Endothelial cell of umbilical vein (primary cell): Measurements from ENCODE around the gene SAV1. TPM values are rescaled to one million over a fixed set of nuclear protein-coding genes. Genes with fewer than 3 reads are reported as not detected.

ENCODE experiments used
- BruUV-seq: library from RNA; stranded (reverse); fragments of 400-500 nt; replicated peaks from 2 replicates; lab custom pipeline; 2021; lab: Mats Ljungman, UMichigan
- CTCF ChIA-PET: fragments of 300-600, 350-600 bp; sonication (Branson Sonifier 250); formaldehyde crosslinking; loops from one replicate; lab custom pipeline; 2021; ENCODE audit warnings: antibody characterized with exemption, inconsistent platforms; lab: Charles Lee
- POLR2A ChIA-PET: fragments of 300-600, 350-600 bp; sonication (Branson Sonifier 250); formaldehyde crosslinking; loops from one replicate; lab custom pipeline; 2021; ENCODE audit warnings: antibody characterized with exemption, inconsistent platforms; lab: Charles Lee
- DNase-seq: peaks from one replicate; pipeline ENCODE4 v3.0.0-alpha.2; 2011; ENCODE audit warnings: low read depth, low spot score
- FAIRE-seq: peaks from 2 replicates; lab custom pipeline; 2011; peaks lifted over from hg19 to GRCh38; lab: Jason Lieb, UNC
- H2AFZ ChIP-seq: 2 replicates; pipeline ENCODE4 v1.6.0; 2012; ENCODE audit warnings: low read depth, low read length, control low read depth, inconsistent platforms
- H3K27ac ChIP-seq: 2 replicates; pipeline ENCODE4 v1.5.1; 2011; ENCODE audit warnings: low read depth, mild to moderate bottlenecking, control low read depth, low read length, moderate library complexity; ENCODE audit not compliant: insufficient read depth
- H3K27me3 ChIP-seq, 2 experiments: 2 replicates each; pipeline versions ENCODE4 v1.6.0 to v1.6.1; 2011; ENCODE audit warnings: low read length in 2 of 2, mixed read lengths in 1 of 2; ENCODE audit not compliant: control insufficient read depth in 2 of 2, insufficient read depth in 2 of 2
- H3K36me3 ChIP-seq, 2 experiments: 2 replicates in 1 of 2; 3 replicates in 1 of 2; pipeline ENCODE4 v1.5.1; 2011; ENCODE audit warnings: low read length in 2 of 2, mild to moderate bottlenecking in 1 of 2, moderate library complexity in 1 of 2; ENCODE audit not compliant: control insufficient read depth in 2 of 2, insufficient read depth in 2 of 2; ENCODE audit errors: extremely low read depth in 1 of 2
- H3K4me1 ChIP-seq: 3 replicates; pipeline ENCODE4 v1.5.1; 2011; ENCODE audit warnings: mild to moderate bottlenecking, low read length; ENCODE audit not compliant: control insufficient read depth, insufficient read depth; ENCODE audit errors: extremely low read depth
- H3K4me2 ChIP-seq: 2 replicates; pipeline ENCODE4 v1.6.1; 2011; ENCODE audit warnings: low read length, control low read depth, mixed read lengths; ENCODE audit not compliant: insufficient read depth
- H3K4me3 ChIP-seq, 3 experiments: fragments of 200-600 bp in 1 of 3; sonication (generic), shearing (Covaris generic) in 1 of 3; replicated peaks in 1 of 3; 2 replicates each; pipeline ENCODE4 v1.5.1; 2011 to 2016; ENCODE audit warnings: control low read depth in 3 of 3, low read length in 3 of 3, mild to moderate bottlenecking in 2 of 3, inconsistent platforms in 1 of 3, low read depth in 1 of 3, moderate library complexity in 1 of 3; ENCODE audit not compliant: insufficient read depth in 1 of 3
- H3K79me2 ChIP-seq: 2 replicates; pipeline ENCODE4 v1.6.0; 2012; ENCODE audit warnings: low read length, inconsistent platforms; ENCODE audit not compliant: control insufficient read depth, insufficient read depth
- H3K9ac ChIP-seq: replicated peaks from 2 replicates; pipeline ENCODE3; 2011; ENCODE audit warnings: low read length, control low read depth; ENCODE audit not compliant: insufficient read depth; ENCODE audit errors: extremely low read depth
- H3K9me1 ChIP-seq: replicated peaks from 3 replicates; pipeline ENCODE4 v1.6.0; 2011; ENCODE audit warnings: mild to moderate bottlenecking, low read length; ENCODE audit not compliant: control insufficient read depth, insufficient read depth; ENCODE audit errors: extremely low read depth
- H3K9me3 ChIP-seq: replicated peaks from 2 replicates; pipeline ENCODE4 v1.5.1; 2012; ENCODE audit warnings: low read length, inconsistent platforms; ENCODE audit not compliant: control insufficient read depth, insufficient read depth
- H4K20me1 ChIP-seq: replicated peaks from 2 replicates; pipeline ENCODE3; 2011; ENCODE audit warnings: mild to moderate bottlenecking, low read length; ENCODE audit not compliant: control insufficient read depth, insufficient read depth; ENCODE audit errors: extremely low read depth
- EZH2 ChIP-seq: IDR thresholded peaks from 2 replicates; pipeline ENCODE4 v1.6.1; 2012; ENCODE audit warnings: borderline replicate concordance, low read depth, mild to moderate bottlenecking, moderate library complexity, low read length, inconsistent platforms; ENCODE audit not compliant: severe bottlenecking
- FOS ChIP-seq: IDR thresholded peaks from 2 replicates; pipeline ENCODE4 v1.6.1; 2011; ENCODE audit warnings: mild to moderate bottlenecking, low read length, moderate library complexity, borderline replicate concordance; ENCODE audit not compliant: insufficient read depth
- GATA2 ChIP-seq: IDR thresholded peaks from 2 replicates; pipeline ENCODE4 v1.7.0; 2011; ENCODE audit warnings: low read depth, mild to moderate bottlenecking, moderate library complexity, mixed read lengths, low read length; ENCODE audit not compliant: insufficient read length, insufficient read depth
- JUN ChIP-seq: IDR thresholded peaks from 2 replicates; pipeline ENCODE4 v1.6.1; 2011; ENCODE audit warnings: borderline replicate concordance, low read depth; ENCODE audit not compliant: insufficient read length, insufficient read depth
- MYC ChIP-seq: IDR thresholded peaks from one replicate; pipeline ENCODE4 v1.6.1; 2011; ENCODE audit warnings: mild to moderate bottlenecking, low read depth, low read length
- POLR2A ChIP-seq: IDR thresholded peaks from 2 replicates; pipeline ENCODE4 v1.6.1; 2012; ENCODE audit warnings: low read depth, mild to moderate bottlenecking, control low read depth, low read length
- POLR2AphosphoS5 ChIP-seq: IDR thresholded peaks from 2 replicates; pipeline ENCODE4 v1.6.1; 2012; ENCODE audit warnings: low read depth, mild to moderate bottlenecking, control low read depth, low read length, moderate library complexity; ENCODE audit not compliant: insufficient read depth
- dilution Hi-C: fragments of 300-500 bp; cut with MboI; formaldehyde crosslinking; loops from one replicate; pipeline ENCODE4 v1.15.0; 2019; ENCODE audit warnings: low sequenced_read_pairs; ENCODE audit not compliant: extremely low pct_ligation_motif_present
- intact Hi-C: fragments of 100-400 bp; cut with micrococcal nuclease; formaldehyde crosslinking; loops from one replicate; pipeline ENCODE4 v1.10.0; 2022
- polyA plus RNA-seq, 4 experiments: library from polyadenylated mRNA; depleted of rRNA in 3 of 4; stranded (reverse) in 3 of 4; unstranded in 1 of 4; fragments of >200 nt; gene quantifications; 2 replicates each; pipeline versions ENCODE4 v1.2.1 to v1.2.3, GENCODE V29; 2011 to 2012; ENCODE audit warnings: missing spikeins in 1 of 4
- total RNA-seq: library from RNA; stranded (reverse); gene quantifications from 2 replicates; pipeline ENCODE4 v1.2.3, GENCODE V29; 2021
- TF ChIP-seq, protein P1 (sequence below), 2 donors: IDR thresholded peaks; 1 replicate in 1 of 2; 2 replicates in 1 of 2; pipeline ENCODE4 v1.5.1; 2011; ENCODE audit warnings: low read length in 2 of 2, mild to moderate bottlenecking in 2 of 2, moderate library complexity in 2 of 2, control low read depth in 1 of 2, inconsistent platforms in 1 of 2, low read depth in 1 of 2; ENCODE audit not compliant: insufficient read depth in 1 of 2; ENCODE audit errors: extremely low read depth in 1 of 2
- TF ChIP-seq, protein P2 (sequence below): IDR thresholded peaks from 2 replicates; pipeline ENCODE4 v1.6.1; 2011; ENCODE audit not compliant: insufficient read depth, insufficient read length

The SAV1 gene
- total and polyA plus RNA-seq, 2 donors (not counting 3 experiments of a cell fraction or from before 2014, with no cell fraction given) = 7.1 to 31.0 TPM

DNA sequence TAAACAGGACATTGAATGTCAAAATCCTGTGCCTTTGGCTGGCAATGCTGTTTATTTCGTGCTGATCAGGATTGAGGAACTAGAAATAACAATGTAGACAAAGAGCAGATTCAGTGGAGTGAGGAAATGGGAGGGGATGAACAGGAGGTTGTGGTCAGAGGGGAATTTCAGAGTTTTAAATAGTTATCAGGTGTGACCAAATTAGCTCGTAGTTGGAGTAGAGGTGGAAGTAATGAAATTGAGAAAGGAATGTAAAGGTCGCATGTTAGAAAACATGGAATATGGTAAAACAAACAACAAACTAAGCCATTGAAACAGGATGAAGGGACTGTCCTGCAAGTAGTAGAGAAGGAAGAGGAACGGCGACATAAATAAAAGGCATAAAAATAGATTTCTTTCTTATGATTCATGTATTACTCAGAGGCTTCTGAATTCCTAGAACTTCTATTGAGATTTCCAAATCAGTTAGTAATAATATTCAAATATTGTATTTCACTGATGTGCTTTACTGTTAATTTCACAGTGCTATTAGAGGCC is 9.5 kb upstream of the SAV1 start:
- dilution Hi-C loops = no loop called here
- FAIRE-seq = peak; percentile 83
- peak overlapping the region; percentile 69 for H3K27ac ChIP-seq
- ChIA-PET CTCF (interaction anchor here (0.7 to 2.2 kb wide), 6 partner anchors 9 to 80 kb away, joined by 3 to 15 read pairs (median 4); partner anchors contain the start of gene SAV1), POLR2A (interaction anchor here (0.5 to 1.3 kb wide), 3 partner anchors 9 to 21 kb away, joined by 3 to 7 read pairs (median 3); partner anchors contain the start of gene SAV1)
- no peaks in the 10 kb centered on the region for H3K9me3 ChIP-seq
- no peaks in the 10 kb centered on the region for H3K36me3 ChIP-seq
- H3K4me3 ChIP-seq = peak overlapping the region in 1 of 3 experiments; percentile 1
- intact Hi-C loops = loop anchor here (1.0 kb wide), 1 partner anchor 9 kb away; the partner anchor contains the start of gene SAV1
- TF ChIP-seq MYC (no peak), EZH2 (no peak), POLR2A (no peak), POLR2AphosphoS5 (peak; percentile 35), FOS (peak; percentile 71), GATA2 (peak; percentile 25), JUN (peak; percentile 47)
- TF ChIP-seq, protein P1, sequence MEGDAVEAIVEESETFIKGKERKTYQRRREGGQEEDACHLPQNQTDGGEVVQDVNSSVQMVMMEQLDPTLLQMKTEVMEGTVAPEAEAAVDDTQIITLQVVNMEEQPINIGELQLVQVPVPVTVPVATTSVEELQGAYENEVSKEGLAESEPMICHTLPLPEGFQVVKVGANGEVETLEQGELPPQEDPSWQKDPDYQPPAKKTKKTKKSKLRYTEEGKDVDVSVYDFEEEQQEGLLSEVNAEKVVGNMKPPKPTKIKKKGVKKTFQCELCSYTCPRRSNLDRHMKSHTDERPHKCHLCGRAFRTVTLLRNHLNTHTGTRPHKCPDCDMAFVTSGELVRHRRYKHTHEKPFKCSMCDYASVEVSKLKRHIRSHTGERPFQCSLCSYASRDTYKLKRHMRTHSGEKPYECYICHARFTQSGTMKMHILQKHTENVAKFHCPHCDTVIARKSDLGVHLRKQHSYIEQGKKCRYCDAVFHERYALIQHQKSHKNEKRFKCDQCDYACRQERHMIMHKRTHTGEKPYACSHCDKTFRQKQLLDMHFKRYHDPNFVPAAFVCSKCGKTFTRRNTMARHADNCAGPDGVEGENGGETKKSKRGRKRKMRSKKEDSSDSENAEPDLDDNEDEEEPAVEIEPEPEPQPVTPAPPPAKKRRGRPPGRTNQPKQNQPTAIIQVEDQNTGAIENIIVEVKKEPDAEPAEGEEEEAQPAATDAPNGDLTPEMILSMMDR (IDR thresholded peaks at IDR 0.05; ENCODE audit: extremely low read depth in 1 of 2, insufficient read depth in 1 of 2, low read depth in 1 of 2, low read length in 2 of 2) = no peak
- TF ChIP-seq, protein P2, sequence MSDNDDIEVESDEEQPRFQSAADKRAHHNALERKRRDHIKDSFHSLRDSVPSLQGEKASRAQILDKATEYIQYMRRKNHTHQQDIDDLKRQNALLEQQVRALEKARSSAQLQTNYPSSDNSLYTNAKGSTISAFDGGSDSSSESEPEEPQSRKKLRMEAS = no peak
- H3K27me3 ChIP-seq = no peaks in the 10 kb centered on the region
- H3K4me1 ChIP-seq = peaks cover 24% of the 10 kb centered on the region
- no peaks in the 10 kb centered on the region for H4K20me1 ChIP-seq
- no peaks in the 10 kb centered on the region for H3K79me2 ChIP-seq
- H2AFZ ChIP-seq = peak overlapping the region; percentile 72
- no peaks in the 10 kb centered on the region for H3K9me1 ChIP-seq
- no TSS peak for BruUV-seq
- peak overlapping the region; percentile 75 for H3K4me2 ChIP-seq
- H3K9ac ChIP-seq = peak overlapping the region; percentile 36
- DNase-seq = peak; percentile 74
